ENCODE results near the gene GOSR2.
"Not testable (repeated sequence)": the region's sequence is repeated elsewhere in the genome, so short reads cannot be mapped to it uniquely, and the experiment has no call there.

The GOSR2 gene

GRCh38 chr17:46979147-46979863 lies 56.3 kb downstream of the GOSR2 start, which contains the start of gene RPRML:
TSS of gene RPRML (minus strand) at chr17:46979253. CDS start at chr17:46979007, 246 bp downstream.
- H3K27me3 ChIP-seq (ENCODE audit: insufficient read depth, low read length) = peaks cover 43% of the 10 kb centered on the region
- H3K36me3 ChIP-seq (ENCODE audit: insufficient read depth, low read length) = no peaks in the 10 kb centered on the region
- H3K27ac ChIP-seq (ENCODE audit: low read depth, low read length) = no peak within 1 kb of the TSS
- under 1% methylated on average over 57 of the region's 57 CpGs for WGBS
- H3K9ac ChIP-seq (ENCODE audit: low read depth, low read length) = peak within 1 kb of the TSS; percentile 49
- peak within 1 kb of the TSS; percentile 64 for H3K4me3 ChIP-seq (ENCODE audit: low read length)
- no peaks in the 10 kb centered on the region for H3K9me3 ChIP-seq (ENCODE audit: insufficient read depth, low read depth, low read length)
- H3K4me1 ChIP-seq (ENCODE audit: insufficient read depth, low read length) = peaks cover 19% of the 10 kb centered on the region

GRCh38 chr17:46982577-46982976 lies 59.6 kb downstream of the GOSR2 start:
- WGBS = 84% methylated on average over 6 of the region's 6 CpGs
- Histone ChIP-seq H3K4me3 (ENCODE audit: low read length) (no peak overlapping the region), H3K27me3 (ENCODE audit: insufficient read depth, low read length) (peaks cover 36% of the 10 kb centered on the region)

GRCh38 chr17:46983782-46984181 lies 60.8 kb downstream of the GOSR2 start:
- H3K9me3 ChIP-seq (ENCODE audit: insufficient read depth, low read depth, low read length) = no peaks in the 10 kb centered on the region
- no peak overlapping the region for H3K27ac ChIP-seq (ENCODE audit: low read depth, low read length)
- 66% methylated on average over 6 of the region's 6 CpGs for WGBS

More at GRCh38 chr17:46982577-46982976, 59.6 kb downstream of the GOSR2 start:
- Histone ChIP-seq H3K9me3 (ENCODE audit: insufficient read depth, low read depth, low read length) (no peaks in the 10 kb centered on the region), H3K36me3 (ENCODE audit: insufficient read depth, low read length) (no peaks in the 10 kb centered on the region), H3K4me1 (ENCODE audit: insufficient read depth, low read length) (peaks cover 10% of the 10 kb centered on the region), H3K27ac (ENCODE audit: low read depth, low read length) (no peak overlapping the region), H3K9ac (ENCODE audit: low read depth, low read length) (no peak overlapping the region)

GRCh38 chr17:46984341-46984740 lies 61.4 kb downstream of the GOSR2 start:
- WGBS = 73% methylated on average over 6 of the region's 6 CpGs
- H3K27me3 ChIP-seq (ENCODE audit: insufficient read depth, low read length) = peaks cover 18% of the 10 kb centered on the region
- H3K9me3 ChIP-seq (ENCODE audit: insufficient read depth, low read depth, low read length) = no peaks in the 10 kb centered on the region
- H3K27ac ChIP-seq (ENCODE audit: low read depth, low read length) = no peak overlapping the region
- H3K9ac ChIP-seq (ENCODE audit: low read depth, low read length) = no peak overlapping the region
- H3K4me1 ChIP-seq (ENCODE audit: insufficient read depth, low read length) = peaks cover 10% of the 10 kb centered on the region; the same call in 1 of the 2 replicates
- H3K4me3 ChIP-seq (ENCODE audit: low read length) = no peak overlapping the region
- H3K36me3 ChIP-seq (ENCODE audit: insufficient read depth, low read length) = no peaks in the 10 kb centered on the region

More at GRCh38 chr17:46983782-46984181, 60.8 kb downstream of the GOSR2 start:
- Histone ChIP-seq H3K9ac (ENCODE audit: low read depth, low read length) (no peak overlapping the region), H3K27me3 (ENCODE audit: insufficient read depth, low read length) (peaks cover 24% of the 10 kb centered on the region), H3K4me1 (ENCODE audit: insufficient read depth, low read length) (peaks cover 10% of the 10 kb centered on the region; the same call in 1 of the 2 replicates), H3K36me3 (ENCODE audit: insufficient read depth, low read length) (no peaks in the 10 kb centered on the region), H3K4me3 (ENCODE audit: low read length) (no peak overlapping the region)

GRCh38 chr17:46984892-46985291 lies 61.9 kb downstream of the GOSR2 start:
- H3K9me3 ChIP-seq (ENCODE audit: insufficient read depth, low read depth, low read length) = no peaks in the 10 kb centered on the region
- H3K4me1 ChIP-seq (ENCODE audit: insufficient read depth, low read length) = peaks cover 10% of the 10 kb centered on the region; the same call in 1 of the 2 replicates
- 89% methylated on average over 5 of the region's 5 CpGs for WGBS
- H3K9ac ChIP-seq (ENCODE audit: low read depth, low read length) = no peak overlapping the region
- no peak overlapping the region for H3K4me3 ChIP-seq (ENCODE audit: low read length)
- no peaks in the 10 kb centered on the region for H3K36me3 ChIP-seq (ENCODE audit: insufficient read depth, low read length)
- H3K27me3 ChIP-seq (ENCODE audit: insufficient read depth, low read length) = peaks cover 13% of the 10 kb centered on the region
- no peak overlapping the region for H3K27ac ChIP-seq (ENCODE audit: low read depth, low read length)

- Histone ChIP-seq H3K4me3 (ENCODE audit: low read length) (no peak overlapping the region), H3K4me1 (ENCODE audit: insufficient read depth, low read length) (peaks cover 3% of the 10 kb centered on the region; the same call in 1 of the 2 replicates), H3K36me3 (ENCODE audit: insufficient read depth, low read length) (no peaks in the 10 kb centered on the region), H3K9me3 (ENCODE audit: insufficient read depth, low read depth, low read length) (no peaks in the 10 kb centered on the region), H3K27me3 (ENCODE audit: insufficient read depth, low read length) (peaks cover under 1% of the 10 kb centered on the region; the same call in 1 of the 2 replicates), H3K27ac (ENCODE audit: low read depth, low read length) (no peak overlapping the region), H3K9ac (ENCODE audit: low read depth, low read length) (no peak overlapping the region)
- 91% methylated on average over 7 of the region's 7 CpGs for WGBS
These were observed 63.4 kb downstream of the GOSR2 start for GRCh38 chr17:46986366-46986765.

GRCh38 chr17:46987927-46988326 lies 65.0 kb downstream of the GOSR2 start:
- H3K27ac ChIP-seq (ENCODE audit: low read depth, low read length); H3K9ac ChIP-seq (ENCODE audit: low read depth, low read length); H3K4me1 ChIP-seq (ENCODE audit: insufficient read depth, low read length); H3K36me3 ChIP-seq (ENCODE audit: insufficient read depth, low read length); H3K27me3 ChIP-seq (ENCODE audit: insufficient read depth, low read length); H3K4me3 ChIP-seq (ENCODE audit: low read length); H3K9me3 ChIP-seq (ENCODE audit: insufficient read depth, low read depth, low read length): not testable (repeated sequence)
- 89% methylated on average over 5 of the region's 5 CpGs for WGBS

GRCh38 chr17:46989637-46990431 lies 66.9 kb downstream of the GOSR2 start:
- H3K36me3 ChIP-seq (ENCODE audit: insufficient read depth, low read length) = no peaks in the 10 kb centered on the region
- H3K9me3 ChIP-seq (ENCODE audit: insufficient read depth, low read depth, low read length) = no peaks in the 10 kb centered on the region
- no peaks in the 10 kb centered on the region for H3K4me1 ChIP-seq (ENCODE audit: insufficient read depth, low read length)
- no peak overlapping the region for H3K27ac ChIP-seq (ENCODE audit: low read depth, low read length)
- WGBS = 84% methylated on average over 11 of the region's 11 CpGs
- H3K27me3 ChIP-seq (ENCODE audit: insufficient read depth, low read length) = no peaks in the 10 kb centered on the region; the same call in 1 of the 2 replicates
- no peak overlapping the region for H3K9ac ChIP-seq (ENCODE audit: low read depth, low read length)
- H3K4me3 ChIP-seq (ENCODE audit: low read length) = no peak overlapping the region

GRCh38 chr17:46991617-46992016 lies 68.7 kb downstream of the GOSR2 start:
- Histone ChIP-seq H3K27me3 (ENCODE audit: insufficient read depth, low read length) (no peaks in the 10 kb centered on the region; the same call in 1 of the 2 replicates), H3K9ac (ENCODE audit: low read depth, low read length) (no peak overlapping the region), H3K9me3 (ENCODE audit: insufficient read depth, low read depth, low read length) (no peaks in the 10 kb centered on the region), H3K27ac (ENCODE audit: low read depth, low read length) (no peak overlapping the region), H3K4me1 (ENCODE audit: insufficient read depth, low read length) (no peaks in the 10 kb centered on the region), H3K36me3 (ENCODE audit: insufficient read depth, low read length) (no peaks in the 10 kb centered on the region), H3K4me3 (ENCODE audit: low read length) (no peak overlapping the region)
- WGBS = 97% methylated on average over 1 of the region's 1 CpG
